Endodermal cell (in vitro differentiated cells): Measurements from ENCODE around the gene DNMT3A. TPM values are rescaled to one million over a fixed set of nuclear protein-coding genes. Genes with fewer than 3 reads are reported as not detected.
"Not testable (repeated sequence)": the region's sequence is repeated elsewhere in the genome, so short reads cannot be mapped to it uniquely, and the experiment has no call there.

Experiments used
- DNase-seq: peaks from one replicate; pipeline ENCODE4 v3.0.0-alpha.2; 2017
- H3K27ac ChIP-seq: 2 replicates; pipeline ENCODE4 v1.5.1; 2013; ENCODE audit warnings: mild to moderate bottlenecking, low read depth, low read length, moderate library complexity
- H3K27me3 ChIP-seq: 2 replicates; pipeline ENCODE4 v1.6.1; 2013; ENCODE audit warnings: mild to moderate bottlenecking, low read length, moderate library complexity; ENCODE audit not compliant: insufficient read depth, control insufficient read depth, poor library complexity, severe bottlenecking
- H3K36me3 ChIP-seq: 2 replicates; pipeline ENCODE4 v1.7.0; 2013; ENCODE audit warnings: mild to moderate bottlenecking, low read length, moderate library complexity; ENCODE audit not compliant: control insufficient read depth, insufficient read depth
- H3K4me1 ChIP-seq: one replicate; pipeline ENCODE4 v1.7.0; 2013; ENCODE audit warnings: low read length; ENCODE audit not compliant: control insufficient read depth, insufficient read depth
- H3K4me3 ChIP-seq: 2 replicates; pipeline ENCODE4 v1.5.1; 2013; ENCODE audit warnings: mild to moderate bottlenecking, low read length, moderate library complexity
- H3K9ac ChIP-seq: 2 replicates; pipeline ENCODE4 v1.6.1; 2013; ENCODE audit warnings: mild to moderate bottlenecking, low read length, moderate library complexity; ENCODE audit not compliant: poor library complexity, severe bottlenecking; ENCODE audit errors: extremely low read depth
- H3K9me3 ChIP-seq: 2 replicates; pipeline ENCODE4 v1.6.1; 2013; ENCODE audit warnings: mild to moderate bottlenecking, low read length, moderate library complexity; ENCODE audit not compliant: control insufficient read depth
- H3K27ac Mint-ChIP-seq: 2 replicates; pipeline ENCODE4 v1.8.0; 2020; ENCODE audit warnings: mixed read lengths
- H3K27me3 Mint-ChIP-seq: 2 replicates; pipeline ENCODE4 v1.8.0; 2021; ENCODE audit warnings: mild to moderate bottlenecking, mixed read lengths; ENCODE audit not compliant: insufficient read depth
- H3K36me3 Mint-ChIP-seq: 2 replicates; pipeline ENCODE4 v1.8.0; 2020; ENCODE audit warnings: low read depth, mixed read lengths
- H3K4me1 Mint-ChIP-seq: 2 replicates; pipeline ENCODE4 v1.8.0; 2020; ENCODE audit warnings: mixed read lengths
- H3K4me3 Mint-ChIP-seq: 2 replicates; pipeline ENCODE4 v1.8.0; 2020; ENCODE audit warnings: mild to moderate bottlenecking, moderate library complexity, mixed read lengths
- H3K9me3 Mint-ChIP-seq: 2 replicates; pipeline ENCODE4 v1.8.0; 2020; ENCODE audit warnings: mild to moderate bottlenecking, mixed read lengths
- CTCF ChIP-seq: fragments of 200-600 bp; sonication (generic); conservative IDR thresholded peaks from 2 replicates; pipeline ENCODE4 v1.5.0; 2021; ENCODE audit warnings: antibody characterized with exemption, mild to moderate bottlenecking
- WGBS, 2 experiments: methylation state at CpG; one replicate each; pipeline versions ENCODE4 v1.1.5 to v1.1.7; 2013; ENCODE audit warnings: missing lambda C conversion rate in 2 of 2, mixed read lengths in 1 of 2; ENCODE audit not compliant: insufficient coverage in 1 of 2, insufficient read length in 1 of 2; 5-methylcytosine and 5-hydroxymethylcytosine counted together
- total RNA-seq, 2 donors: library from RNA; stranded (reverse); fragmentation: NEBNext Ultra II Directional in 1 of 2; extraction: Animal tissue kit (Norgen Biotek cat#: 25700) in 1 of 2; gene quantifications; 2 replicates in 1 of 2; 3 replicates in 1 of 2; pipeline ENCODE4 v1.2.1, GENCODE V29; 2021

The DNMT3A gene
- total RNA-seq, 2 donors from 2014 or later = 124 to 139 TPM

- no peaks in the 10 kb centered on the region for H3K27me3 Mint-ChIP-seq
- Histone ChIP-seq H3K4me3 (peak overlapping the region; percentile 78), H3K36me3 (no peaks in the 10 kb centered on the region), H3K27me3 (no peaks in the 10 kb centered on the region), H3K27ac (no peak overlapping the region), H3K9ac (no peak overlapping the region), H3K9me3 (no peaks in the 10 kb centered on the region), H3K4me1 (no peaks in the 10 kb centered on the region)
- peaks cover 16% of the 10 kb centered on the region for H3K4me1 Mint-ChIP-seq
- no peaks in the 10 kb centered on the region for H3K36me3 Mint-ChIP-seq
- peak overlapping the region; percentile 73 for H3K4me3 Mint-ChIP-seq
- H3K27ac Mint-ChIP-seq = peak overlapping the region; percentile 84
- WGBS, 2 experiments = 88 to 94% methylated on average over 1 to 5 of the region's 5 CpGs
- no peak for TF ChIP-seq CTCF
- H3K9me3 Mint-ChIP-seq = no peaks in the 10 kb centered on the region
- peak; percentile 55 for DNase-seq
Measured at GRCh38 chr2:25215232-25215631, 126.5 kb downstream of the DNMT3A start.

- H3K9ac ChIP-seq = no peak overlapping the region
- no peaks in the 10 kb centered on the region for H3K27me3 ChIP-seq
- no peaks in the 10 kb centered on the region for H3K9me3 Mint-ChIP-seq
- H3K4me1 Mint-ChIP-seq = peaks cover 12% of the 10 kb centered on the region
- no peaks in the 10 kb centered on the region for H3K27me3 Mint-ChIP-seq
- WGBS, 2 experiments = 89 to 91% methylated on average over 4 to 8 of the region's 8 CpGs
- no peaks in the 10 kb centered on the region for H3K36me3 Mint-ChIP-seq
- no peaks in the 10 kb centered on the region for H3K4me1 ChIP-seq
- H3K4me3 Mint-ChIP-seq = no peak overlapping the region
- H3K9me3 ChIP-seq = no peaks in the 10 kb centered on the region
- no peak overlapping the region for H3K4me3 ChIP-seq
- no peak for TF ChIP-seq CTCF
- no peak overlapping the region for H3K27ac Mint-ChIP-seq
- no peaks in the 10 kb centered on the region for H3K36me3 ChIP-seq
- DNase-seq = no peak
- H3K27ac ChIP-seq = no peak overlapping the region
Measured at GRCh38 chr2:25213229-25213628, 128.5 kb downstream of the DNMT3A start.

- not testable (repeated sequence) for H3K4me1 ChIP-seq, H3K27me3 Mint-ChIP-seq, H3K36me3 Mint-ChIP-seq, H3K9me3 ChIP-seq, H3K36me3 ChIP-seq, H3K4me3 Mint-ChIP-seq, H3K27me3 ChIP-seq, H3K4me3 ChIP-seq, H3K27ac Mint-ChIP-seq, H3K27ac ChIP-seq, H3K9me3 Mint-ChIP-seq, DNase-seq, H3K9ac ChIP-seq
- H3K4me1 Mint-ChIP-seq = peaks cover 16% of the 10 kb centered on the region
- 94 to 98% methylated on average over 3 to 5 of the region's 6 CpGs for WGBS, 2 experiments
Measured at GRCh38 chr2:25210923-25211322, 130.8 kb downstream of the DNMT3A start.

- peak; percentile 78 for DNase-seq
- Mint-ChIP-seq H3K36me3 (no peaks in the 10 kb centered on the region), H3K4me1 (peaks cover 4% of the 10 kb centered on the region), H3K27ac (peak overlapping the region; percentile 35), H3K4me3 (no peak overlapping the region), H3K27me3 (no peaks in the 10 kb centered on the region), H3K9me3 (no peaks in the 10 kb centered on the region)
- no peak for TF ChIP-seq CTCF
- Histone ChIP-seq H3K4me1 (no peaks in the 10 kb centered on the region), H3K36me3 (no peaks in the 10 kb centered on the region), H3K27ac (no peak overlapping the region), H3K27me3 (no peaks in the 10 kb centered on the region), H3K9me3 (no peaks in the 10 kb centered on the region), H3K9ac (no peak overlapping the region), H3K4me3 (no peak overlapping the region)
- WGBS, 2 experiments = 79 to 80% methylated on average over 4 to 5 of the region's 5 CpGs
Measured at GRCh38 chr2:25207078-25207545, 134.6 kb downstream of the DNMT3A start.
